ENCODE results near the gene CYP2S1.

The CYP2S1 gene

GRCh38 chr19:41221514-41222205 is 28.6 kb downstream of the CYP2S1 start:
- H4K91ac ChIP-seq (ENCODE audit: low read depth, low read length): peak overlapping the region; percentile 23
- no peak overlapping the region for H4K12ac ChIP-seq (ENCODE audit: low read depth, low read length)
- no peaks in the 10 kb centered on the region for H3K9me3 ChIP-seq (ENCODE audit: insufficient read depth, low read depth, low read length)
- H2BK120ac ChIP-seq (ENCODE audit: insufficient read depth, low read length, poor library complexity): no peak overlapping the region
- H3K14ac ChIP-seq (ENCODE audit: low read length): no peak overlapping the region
- H4K8ac ChIP-seq (ENCODE audit: low read depth, low read length): no peak overlapping the region
- H2AK5ac ChIP-seq (ENCODE audit: low read length): peak overlapping the region; percentile 1
- H3K4ac ChIP-seq (ENCODE audit: low read depth, low read length): peak overlapping the region; percentile 25
- peak overlapping the region; percentile 16 for H3K18ac ChIP-seq (ENCODE audit: low read length)
- H3K79me2 ChIP-seq (ENCODE audit: control insufficient read depth, insufficient read depth, low read length, poor library complexity): peaks cover 14% of the 10 kb centered on the region
- H3K4me2 ChIP-seq (ENCODE audit: low read length): peak overlapping the region; percentile 14
- H3K27me3 ChIP-seq (ENCODE audit: insufficient read depth, low read length): no peaks in the 10 kb centered on the region
- H2BK12ac ChIP-seq (ENCODE audit: low read length): peak overlapping the region; percentile 17
- H3K9ac ChIP-seq (ENCODE audit: low read length): peak overlapping the region; percentile 11
- WGBS (ENCODE audit: extremely low coverage, insufficient coverage, insufficient read length): no CpG with 5 or more reads among the region's 20 CpGs
- H3K36me3 ChIP-seq (ENCODE audit: control insufficient read depth in 1 of 2, insufficient read depth in 2 of 2, low read length in 2 of 2): peaks cover 26 to 27% of the 10 kb centered on the region in 2 experiments
- H2BK5ac ChIP-seq (ENCODE audit: low read depth, low read length, poor library complexity): no peak overlapping the region
- peaks cover 50% of the 10 kb centered on the region for H3K79me1 ChIP-seq (ENCODE audit: low read length)
- H3K4me3 ChIP-seq (ENCODE audit: low read depth, low read length): no peak overlapping the region
- H3K4me1 ChIP-seq (ENCODE audit: control insufficient read depth in 1 of 2, insufficient read depth in 2 of 2, low read length in 2 of 2): peaks cover 35 to 61% of the 10 kb centered on the region in 2 experiments
- no peak for DNase-seq
- H3K27ac ChIP-seq (ENCODE audit: low read depth, low read length): no peak overlapping the region
- H2AFZ ChIP-seq (ENCODE audit: insufficient read depth, low read length, poor library complexity): no peak overlapping the region
- no peak overlapping the region for H3K23ac ChIP-seq (ENCODE audit: low read length)

DNA sequence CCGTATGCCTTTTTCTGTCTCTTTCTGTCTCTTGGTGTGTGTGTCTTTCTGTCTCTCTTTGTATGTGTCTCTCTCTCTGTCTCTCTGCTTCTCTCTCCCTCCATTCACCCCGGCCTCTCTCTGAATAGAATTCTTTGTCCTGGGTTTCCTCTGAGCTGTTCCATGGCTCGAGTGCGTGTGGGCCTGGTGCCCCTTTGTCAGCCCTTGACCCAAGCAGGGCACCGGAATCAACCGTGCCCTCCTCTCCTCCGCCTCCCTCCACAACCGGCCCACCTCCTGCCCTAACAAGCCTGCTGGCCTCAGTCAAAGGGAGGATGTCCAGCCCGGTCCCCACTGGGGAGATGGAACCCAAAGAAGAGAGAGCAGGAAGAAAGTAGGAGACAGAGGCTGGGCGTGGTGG is 29.2 kb downstream of the CYP2S1 start:
- no peak overlapping the region for H2AFZ ChIP-seq (ENCODE audit: insufficient read depth, low read length, poor library complexity)
- H3K14ac ChIP-seq (ENCODE audit: low read length): peak overlapping the region; percentile 31
- H4K12ac ChIP-seq (ENCODE audit: low read depth, low read length): no peak overlapping the region
- no peak overlapping the region for H3K4me2 ChIP-seq (ENCODE audit: low read length)
- no peak overlapping the region for H3K27ac ChIP-seq (ENCODE audit: low read depth, low read length)
- no peak overlapping the region for H4K8ac ChIP-seq (ENCODE audit: low read depth, low read length)
- DNase-seq: no peak
- H3K9me3 ChIP-seq (ENCODE audit: insufficient read depth, low read depth, low read length): no peaks in the 10 kb centered on the region
- peak overlapping the region; percentile 46 for H2AK5ac ChIP-seq (ENCODE audit: low read length)
- H3K27me3 ChIP-seq (ENCODE audit: insufficient read depth, low read length): no peaks in the 10 kb centered on the region
- H3K79me1 ChIP-seq (ENCODE audit: low read length): peaks cover 53% of the 10 kb centered on the region
- no peak overlapping the region for H4K91ac ChIP-seq (ENCODE audit: low read depth, low read length)
- peak overlapping the region; percentile 80 for H2BK12ac ChIP-seq (ENCODE audit: low read length)
- H3K18ac ChIP-seq (ENCODE audit: low read length): no peak overlapping the region
- H2BK5ac ChIP-seq (ENCODE audit: low read depth, low read length, poor library complexity): peak overlapping the region; percentile 5
- H3K79me2 ChIP-seq (ENCODE audit: control insufficient read depth, insufficient read depth, low read length, poor library complexity): peaks cover 16% of the 10 kb centered on the region
- H3K4me1 ChIP-seq (ENCODE audit: control insufficient read depth in 1 of 2, insufficient read depth in 2 of 2, low read length in 2 of 2): peaks cover 38 to 60% of the 10 kb centered on the region in 2 experiments
- no peak overlapping the region for H3K4me3 ChIP-seq (ENCODE audit: low read depth, low read length)
- H3K9ac ChIP-seq (ENCODE audit: low read length): no peak overlapping the region
- peaks cover 28 to 30% of the 10 kb centered on the region in 2 experiments for H3K36me3 ChIP-seq (ENCODE audit: control insufficient read depth in 1 of 2, insufficient read depth in 2 of 2, low read length in 2 of 2)
- H3K23ac ChIP-seq (ENCODE audit: low read length): no peak overlapping the region
- no peak overlapping the region for H2BK120ac ChIP-seq (ENCODE audit: insufficient read depth, low read length, poor library complexity)
- WGBS (ENCODE audit: extremely low coverage, insufficient coverage, insufficient read length): no CpG with 5 or more reads among the region's 10 CpGs
- peak overlapping the region; percentile 19 for H3K4ac ChIP-seq (ENCODE audit: low read depth, low read length)

GRCh38 chr19:41223431-41224234 is 30.6 kb downstream of the CYP2S1 start:
- Histone ChIP-seq H3K4ac (ENCODE audit: low read depth, low read length) (no peak overlapping the region), H3K27ac (ENCODE audit: low read depth, low read length) (peak overlapping the region; percentile 67), H3K14ac (ENCODE audit: low read length) (peak overlapping the region; percentile 40), H2BK12ac (ENCODE audit: low read length) (peak overlapping the region; percentile 47), H3K4me2 (ENCODE audit: low read length) (peak overlapping the region; percentile 40), H3K27me3 (ENCODE audit: insufficient read depth, low read length) (no peaks in the 10 kb centered on the region), H2BK120ac (ENCODE audit: insufficient read depth, low read length, poor library complexity) (peak overlapping the region; percentile 78), H2AK5ac (ENCODE audit: low read length) (peak overlapping the region; percentile 60), H2AFZ (ENCODE audit: insufficient read depth, low read length, poor library complexity) (no peak overlapping the region), H3K4me3 (ENCODE audit: low read depth, low read length) (no peak overlapping the region), H3K4me1 (ENCODE audit: control insufficient read depth in 1 of 2, insufficient read depth in 2 of 2, low read length in 2 of 2) (peaks cover 38 to 51% of the 10 kb centered on the region in 2 experiments), H4K91ac (ENCODE audit: low read depth, low read length) (peak overlapping the region; percentile 75), H4K8ac (ENCODE audit: low read depth, low read length) (peak overlapping the region; percentile 50), H3K18ac (ENCODE audit: low read length) (peak overlapping the region; percentile 51), H2BK5ac (ENCODE audit: low read depth, low read length, poor library complexity) (peak overlapping the region; percentile 45), H3K23ac (ENCODE audit: low read length) (no peak overlapping the region), H3K79me2 (ENCODE audit: control insufficient read depth, insufficient read depth, low read length, poor library complexity) (peaks cover 16% of the 10 kb centered on the region), H4K12ac (ENCODE audit: low read depth, low read length) (no peak overlapping the region), H3K9me3 (ENCODE audit: insufficient read depth, low read depth, low read length) (no peaks in the 10 kb centered on the region), H3K36me3 (ENCODE audit: control insufficient read depth in 1 of 2, insufficient read depth in 2 of 2, low read length in 2 of 2) (peaks cover 28 to 34% of the 10 kb centered on the region in 2 experiments), H3K79me1 (ENCODE audit: low read length) (peaks cover 47% of the 10 kb centered on the region), H3K9ac (ENCODE audit: low read length) (no peak overlapping the region)
- DNase-seq: no peak
- WGBS (ENCODE audit: extremely low coverage, insufficient coverage, insufficient read length): no CpG with 5 or more reads among the region's 8 CpGs

DNA sequence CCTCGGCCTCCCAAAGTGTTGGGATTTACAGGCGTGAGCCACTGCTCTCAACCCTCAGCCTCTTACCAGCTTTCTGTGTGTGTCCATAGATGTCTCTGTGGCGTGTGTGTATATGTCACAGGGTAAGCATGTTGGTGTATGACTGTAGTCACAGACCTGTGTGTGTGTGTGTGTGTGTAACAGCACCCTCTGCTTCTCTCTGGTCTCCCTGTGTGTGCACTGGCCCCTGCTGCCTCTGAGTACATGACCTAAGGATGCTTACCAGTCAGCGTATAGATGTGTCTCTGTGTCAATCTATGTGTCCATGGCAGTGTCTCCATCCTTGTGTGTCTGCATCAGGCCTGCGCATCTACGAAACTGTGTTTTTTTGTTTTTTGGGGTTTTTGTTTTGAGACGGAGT is 31.6 kb downstream of the CYP2S1 start:
- peak overlapping the region; percentile 77 for H3K18ac ChIP-seq (ENCODE audit: low read length)
- H3K79me2 ChIP-seq (ENCODE audit: control insufficient read depth, insufficient read depth, low read length, poor library complexity): peaks cover 9% of the 10 kb centered on the region
- no peak overlapping the region for H2AFZ ChIP-seq (ENCODE audit: insufficient read depth, low read length, poor library complexity)
- no peak for DNase-seq
- peak overlapping the region; percentile 65 for H3K14ac ChIP-seq (ENCODE audit: low read length)
- no peak overlapping the region for H3K23ac ChIP-seq (ENCODE audit: low read length)
- no CpG with 5 or more reads among the region's 7 CpGs for WGBS (ENCODE audit: extremely low coverage, insufficient coverage, insufficient read length)
- no peak overlapping the region for H3K4ac ChIP-seq (ENCODE audit: low read depth, low read length)
- peak overlapping the region; percentile 84 for H2BK12ac ChIP-seq (ENCODE audit: low read length)
- peaks cover 39% of the 10 kb centered on the region for H3K79me1 ChIP-seq (ENCODE audit: low read length)
- H3K36me3 ChIP-seq (ENCODE audit: control insufficient read depth in 1 of 2, insufficient read depth in 2 of 2, low read length in 2 of 2): peaks cover 28 to 34% of the 10 kb centered on the region in 2 experiments
- H4K8ac ChIP-seq (ENCODE audit: low read depth, low read length): peak overlapping the region; percentile 48
- H3K27ac ChIP-seq (ENCODE audit: low read depth, low read length): peak overlapping the region; percentile 95
- no peak overlapping the region for H4K12ac ChIP-seq (ENCODE audit: low read depth, low read length)
- no peaks in the 10 kb centered on the region for H3K27me3 ChIP-seq (ENCODE audit: insufficient read depth, low read length)
- no peak overlapping the region for H3K9ac ChIP-seq (ENCODE audit: low read length)
- peak overlapping the region; percentile 96 for H2AK5ac ChIP-seq (ENCODE audit: low read length)
- H3K4me3 ChIP-seq (ENCODE audit: low read depth, low read length): no peak overlapping the region
- H3K9me3 ChIP-seq (ENCODE audit: insufficient read depth, low read depth, low read length): no peaks in the 10 kb centered on the region
- H3K4me1 ChIP-seq (ENCODE audit: control insufficient read depth in 1 of 2, insufficient read depth in 2 of 2, low read length in 2 of 2): peaks cover 38 to 51% of the 10 kb centered on the region in 2 experiments
- H4K91ac ChIP-seq (ENCODE audit: low read depth, low read length): peak overlapping the region; percentile 25
- H2BK120ac ChIP-seq (ENCODE audit: insufficient read depth, low read length, poor library complexity): peak overlapping the region; percentile 39
- no peak overlapping the region for H3K4me2 ChIP-seq (ENCODE audit: low read length)
- H2BK5ac ChIP-seq (ENCODE audit: low read depth, low read length, poor library complexity): peak overlapping the region; percentile 0

All from trophoblast cell (in vitro differentiated cells and primary cell).